ENCODE measurements around the gene PDIA6.

GRCh38 chr2:10776231-10776977, 36.2 kb downstream of the PDIA6 start:
- TF ChIP-seq CTCF (IDR thresholded peaks at IDR 0.05; ENCODE audit: low read depth, low read length) (no peak), POLR2A (IDR thresholded peaks at IDR 0.05; ENCODE audit: extremely low read depth, insufficient read length) (no peak)
